ENCODE data around the gene CD160. TPM values are rescaled to one million over a fixed set of nuclear protein-coding genes. Genes with fewer than 3 reads are reported as not detected.

Gene CD160
- total RNA-seq, 1 donor, result not detected

DNA sequence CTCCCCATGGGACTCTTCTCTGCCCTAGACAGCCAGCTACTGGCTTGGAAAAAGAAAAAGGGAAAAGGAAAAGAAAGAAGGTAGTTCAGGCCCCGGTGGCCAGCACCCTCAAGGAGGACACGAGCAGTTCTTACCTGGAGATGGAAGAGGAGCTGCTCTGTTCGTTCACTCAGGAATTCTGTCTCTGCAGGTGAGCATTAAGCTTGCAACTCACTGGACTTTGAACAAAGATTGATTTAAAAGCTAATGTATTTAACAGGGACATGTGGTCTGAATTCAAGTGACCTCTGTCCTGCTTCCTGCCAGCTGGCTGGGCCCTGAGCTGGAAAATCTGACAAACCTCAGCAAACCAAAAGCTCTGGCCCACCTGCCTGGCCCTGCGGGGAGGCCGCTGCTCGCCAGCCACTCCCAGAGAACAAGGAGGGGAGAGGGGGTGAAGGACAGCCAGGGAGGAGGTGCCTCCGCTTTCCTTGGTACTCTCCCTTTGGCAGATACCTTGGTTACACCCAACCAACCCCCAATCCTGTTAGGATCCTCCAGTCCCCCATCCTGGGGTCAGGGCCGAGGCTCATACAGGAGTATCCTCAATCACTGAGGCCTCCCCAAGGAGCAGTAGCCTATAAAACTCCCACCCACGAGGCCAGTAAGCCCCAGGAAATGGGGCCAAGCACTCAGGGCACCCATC is 12.0 kb upstream of the CD160 start, which contains the start of gene PDZK1:
PDZK1 (minus strand) TSS at position 186 of the 685 bp plus-strand sequence. CDS start 19,347 bp downstream, outside the sequence.
- no peak within 1 kb of the TSS for H3K4me3 ChIP-seq (ENCODE audit: insufficient read depth, low read length)
- H3K27ac ChIP-seq (ENCODE audit: low read depth, low read length), result no peak within 1 kb of the TSS
- H3K36me3 ChIP-seq (ENCODE audit: insufficient read depth, low read length), result no peaks in the 10 kb centered on the region
- H3K27me3 ChIP-seq (ENCODE audit: insufficient read depth, low read length), result no peaks in the 10 kb centered on the region
- H3K79me2 ChIP-seq (ENCODE audit: insufficient read depth, low read length), result no peaks in the 10 kb centered on the region
- TF ChIP-seq, protein P1, sequence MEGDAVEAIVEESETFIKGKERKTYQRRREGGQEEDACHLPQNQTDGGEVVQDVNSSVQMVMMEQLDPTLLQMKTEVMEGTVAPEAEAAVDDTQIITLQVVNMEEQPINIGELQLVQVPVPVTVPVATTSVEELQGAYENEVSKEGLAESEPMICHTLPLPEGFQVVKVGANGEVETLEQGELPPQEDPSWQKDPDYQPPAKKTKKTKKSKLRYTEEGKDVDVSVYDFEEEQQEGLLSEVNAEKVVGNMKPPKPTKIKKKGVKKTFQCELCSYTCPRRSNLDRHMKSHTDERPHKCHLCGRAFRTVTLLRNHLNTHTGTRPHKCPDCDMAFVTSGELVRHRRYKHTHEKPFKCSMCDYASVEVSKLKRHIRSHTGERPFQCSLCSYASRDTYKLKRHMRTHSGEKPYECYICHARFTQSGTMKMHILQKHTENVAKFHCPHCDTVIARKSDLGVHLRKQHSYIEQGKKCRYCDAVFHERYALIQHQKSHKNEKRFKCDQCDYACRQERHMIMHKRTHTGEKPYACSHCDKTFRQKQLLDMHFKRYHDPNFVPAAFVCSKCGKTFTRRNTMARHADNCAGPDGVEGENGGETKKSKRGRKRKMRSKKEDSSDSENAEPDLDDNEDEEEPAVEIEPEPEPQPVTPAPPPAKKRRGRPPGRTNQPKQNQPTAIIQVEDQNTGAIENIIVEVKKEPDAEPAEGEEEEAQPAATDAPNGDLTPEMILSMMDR (IDR thresholded peaks at IDR 0.05; ENCODE audit: extremely low read depth, low read depth, low read length), result no peak
- H3K9me3 ChIP-seq (ENCODE audit: low read depth, low read length), result no peaks in the 10 kb centered on the region
- no peak for DNase-seq (ENCODE audit: insufficient read length, low spot score, missing footprints)
- peak within 1 kb of the TSS; percentile 53 for H2AFZ ChIP-seq (ENCODE audit: low read length)
- no peaks in the 10 kb centered on the region for H4K20me1 ChIP-seq (ENCODE audit: insufficient read depth, low read length)
- no peak within 1 kb of the TSS for H3K4me2 ChIP-seq (ENCODE audit: insufficient read depth, low read length)
- H3K4me1 ChIP-seq (ENCODE audit: insufficient read depth, low read length), result peaks cover 10% of the 10 kb centered on the region

DNA sequence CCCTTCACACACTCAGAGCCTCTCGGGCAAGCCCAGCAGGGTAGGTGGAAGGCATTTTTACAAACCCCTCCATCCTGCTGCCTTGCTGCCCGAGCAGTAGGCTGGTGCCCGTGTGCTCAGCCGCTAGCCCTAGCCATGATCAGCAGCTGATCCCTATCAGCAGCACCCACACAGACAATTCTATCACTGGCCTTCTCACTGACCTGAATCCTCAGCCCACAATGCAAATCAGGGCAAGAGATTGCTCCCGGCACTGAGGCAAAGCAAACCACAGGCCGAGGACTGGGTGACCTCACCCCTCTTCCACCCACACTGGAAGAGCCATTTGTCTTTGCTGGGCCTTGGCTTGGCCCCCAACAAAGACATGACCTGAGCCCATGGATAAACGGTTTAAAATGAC is 11.2 kb upstream of the CD160 start:
- H3K9me3 ChIP-seq (ENCODE audit: low read depth, low read length), result no peaks in the 10 kb centered on the region
- no peaks in the 10 kb centered on the region for H4K20me1 ChIP-seq (ENCODE audit: insufficient read depth, low read length)
- H3K4me1 ChIP-seq (ENCODE audit: insufficient read depth, low read length), result peaks cover 10% of the 10 kb centered on the region
- H3K4me3 ChIP-seq (ENCODE audit: insufficient read depth, low read length), result no peak overlapping the region
- H3K4me2 ChIP-seq (ENCODE audit: insufficient read depth, low read length), result no peak overlapping the region
- TF ChIP-seq, protein P1 (IDR thresholded peaks at IDR 0.05; ENCODE audit: extremely low read depth, low read depth, low read length), result no peak
- H3K27ac ChIP-seq (ENCODE audit: low read depth, low read length), result no peak overlapping the region
- H3K27me3 ChIP-seq (ENCODE audit: insufficient read depth, low read length), result no peaks in the 10 kb centered on the region
- H2AFZ ChIP-seq (ENCODE audit: low read length), result peak overlapping the region; percentile 53
- no peak for DNase-seq (ENCODE audit: insufficient read length, low spot score, missing footprints)
- no peaks in the 10 kb centered on the region for H3K79me2 ChIP-seq (ENCODE audit: insufficient read depth, low read length)
- no peaks in the 10 kb centered on the region for H3K36me3 ChIP-seq (ENCODE audit: insufficient read depth, low read length)

DNA sequence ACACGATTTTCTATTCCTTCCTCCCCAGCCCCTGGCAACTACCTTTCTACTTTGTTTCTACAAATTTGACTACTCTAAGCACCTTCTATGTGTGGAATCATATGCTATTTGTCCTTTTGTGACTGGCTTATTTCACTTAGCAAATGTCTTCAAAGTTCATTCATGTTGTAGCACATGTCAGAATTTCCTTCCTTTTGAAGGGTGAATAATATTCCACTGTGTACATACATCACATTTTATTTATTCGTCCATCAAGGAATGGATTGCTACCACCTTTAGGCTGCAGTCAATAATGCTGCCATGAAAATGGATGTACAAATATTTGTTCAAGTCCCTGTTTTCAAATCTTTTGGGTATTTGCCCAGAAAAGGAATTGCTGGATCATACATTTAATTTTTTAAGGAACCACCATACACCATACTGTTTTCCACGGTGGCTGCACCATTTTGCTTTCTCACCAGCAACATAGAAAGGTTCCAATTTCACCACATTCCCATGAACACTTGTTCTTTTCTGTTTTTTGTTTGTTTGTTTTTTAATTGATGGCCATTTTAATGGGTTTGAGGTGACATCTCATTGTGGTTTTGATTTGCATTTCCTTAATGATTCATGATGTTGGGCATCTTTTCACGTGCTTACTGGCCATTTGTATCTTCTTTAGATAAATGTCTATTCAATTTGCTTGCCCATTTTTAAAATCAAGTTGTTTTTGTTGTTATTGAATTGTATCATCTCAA is 8.8 kb upstream of the CD160 start:
- TF ChIP-seq, protein P1 (IDR thresholded peaks at IDR 0.05; ENCODE audit: extremely low read depth, low read depth, low read length), result no peak
- DNase-seq (ENCODE audit: insufficient read length, low spot score, missing footprints), result no peak
- H2AFZ ChIP-seq (ENCODE audit: low read length), result no peak overlapping the region
- H3K27me3 ChIP-seq (ENCODE audit: insufficient read depth, low read length), result no peaks in the 10 kb centered on the region
- no peaks in the 10 kb centered on the region for H3K9me3 ChIP-seq (ENCODE audit: low read depth, low read length)
- H3K4me3 ChIP-seq (ENCODE audit: insufficient read depth, low read length), result no peak overlapping the region
- no peaks in the 10 kb centered on the region for H4K20me1 ChIP-seq (ENCODE audit: insufficient read depth, low read length)
- no peak overlapping the region for H3K4me2 ChIP-seq (ENCODE audit: insufficient read depth, low read length)
- no peaks in the 10 kb centered on the region for H3K36me3 ChIP-seq (ENCODE audit: insufficient read depth, low read length)
- no peaks in the 10 kb centered on the region for H3K79me2 ChIP-seq (ENCODE audit: insufficient read depth, low read length)
- peaks cover 10% of the 10 kb centered on the region for H3K4me1 ChIP-seq (ENCODE audit: insufficient read depth, low read length)
- H3K27ac ChIP-seq (ENCODE audit: low read depth, low read length), result no peak overlapping the region

DNA sequence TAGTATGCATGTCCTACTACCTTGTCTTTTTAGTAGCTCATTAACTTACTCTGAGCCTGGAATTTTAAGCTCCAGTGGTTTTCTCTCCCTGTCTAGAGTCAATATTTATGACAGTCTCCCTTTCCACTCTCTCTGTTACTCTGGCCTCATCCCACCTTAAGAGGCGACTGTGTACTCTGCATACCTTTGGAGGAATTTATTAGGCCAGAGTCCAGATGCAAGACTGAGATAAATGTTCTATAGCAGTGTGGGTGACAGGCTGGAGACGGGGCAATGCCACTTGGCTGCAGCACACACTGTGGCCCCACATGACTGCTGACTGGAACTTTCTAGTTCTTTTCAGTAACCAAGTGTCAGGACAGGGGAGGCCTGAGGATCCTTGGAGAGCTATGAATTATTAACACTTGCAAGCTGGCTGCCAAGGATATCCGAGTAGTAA is 8.1 kb upstream of the CD160 start:
- Histone ChIP-seq H3K4me3 (ENCODE audit: insufficient read depth, low read length) (no peak overlapping the region), H3K36me3 (ENCODE audit: insufficient read depth, low read length) (no peaks in the 10 kb centered on the region)

More for the DNA sequence above, 8.1 kb upstream of the CD160 start:
- no peaks in the 10 kb centered on the region for H4K20me1 ChIP-seq (ENCODE audit: insufficient read depth, low read length)
- DNase-seq (ENCODE audit: insufficient read length, low spot score, missing footprints), result no peak
- no peaks in the 10 kb centered on the region for H3K9me3 ChIP-seq (ENCODE audit: low read depth, low read length)
- H3K4me1 ChIP-seq (ENCODE audit: insufficient read depth, low read length), result peaks cover 7% of the 10 kb centered on the region
- no peak overlapping the region for H2AFZ ChIP-seq (ENCODE audit: low read length)
- no peak overlapping the region for H3K27ac ChIP-seq (ENCODE audit: low read depth, low read length)
- H3K27me3 ChIP-seq (ENCODE audit: insufficient read depth, low read length), result no peaks in the 10 kb centered on the region
- H3K4me2 ChIP-seq (ENCODE audit: insufficient read depth, low read length), result no peak overlapping the region
- H3K79me2 ChIP-seq (ENCODE audit: insufficient read depth, low read length), result no peaks in the 10 kb centered on the region
- TF ChIP-seq, protein P1 (IDR thresholded peaks at IDR 0.05; ENCODE audit: extremely low read depth, low read depth, low read length), result no peak
